ENCODE measurements around the gene SORL1.

Gene SORL1

GRCh38 chr11:121587182-121587581 is 135.1 kb downstream of the SORL1 start:
- DNase-seq (ENCODE audit: low read depth), result no peak

- DNase-seq (ENCODE audit: low read depth), result no peak
These were observed 136.6 kb downstream of the SORL1 start for GRCh38 chr11:121588747-121589146.

- DNase-seq (ENCODE audit: low read depth), result no peak
These were observed 137.9 kb downstream of the SORL1 start for GRCh38 chr11:121589946-121590537.

- no peak for DNase-seq (ENCODE audit: low read depth)
These were observed 138.8 kb downstream of the SORL1 start for GRCh38 chr11:121590772-121591404.

GRCh38 chr11:121591405-121592033 is 139.4 kb downstream of the SORL1 start:
- peak; percentile 39 for DNase-seq (ENCODE audit: low read depth)

- DNase-seq (ENCODE audit: low read depth), result no peak
These were observed 140.6 kb downstream of the SORL1 start for GRCh38 chr11:121592708-121593107.

GRCh38 chr11:121595717-121596161 is 143.6 kb downstream of the SORL1 start:
- DNase-seq (ENCODE audit: low read depth), result no peak

GRCh38 chr11:121596195-121597155 is 144.4 kb downstream of the SORL1 start:
- DNase-seq (ENCODE audit: low read depth), result no peak

GRCh38 chr11:121603316-121603715 is 151.2 kb downstream of the SORL1 start:
- no peak for DNase-seq (ENCODE audit: low read depth)

- no peak for DNase-seq (ENCODE audit: low read depth)
These were observed 152.0 kb downstream of the SORL1 start for GRCh38 chr11:121604152-121604551.

GRCh38 chr11:121606354-121606753 is 154.2 kb downstream of the SORL1 start:
- DNase-seq (ENCODE audit: low read depth), result no peak

- no peak for DNase-seq (ENCODE audit: low read depth)
These were observed 155.2 kb downstream of the SORL1 start for GRCh38 chr11:121607341-121607740.

GRCh38 chr11:121608545-121609098 is 156.5 kb downstream of the SORL1 start:
- DNase-seq (ENCODE audit: low read depth), result no peak

GRCh38 chr11:121610706-121611105 is 158.6 kb downstream of the SORL1 start:
- no peak for DNase-seq (ENCODE audit: low read depth)

- DNase-seq (ENCODE audit: low read depth), result no peak
These were observed 159.1 kb downstream of the SORL1 start for GRCh38 chr11:121611242-121611641.

- DNase-seq (ENCODE audit: low read depth), result no peak
These were observed 161.6 kb downstream of the SORL1 start for GRCh38 chr11:121613724-121614123.

GRCh38 chr11:121614636-121615240 is 162.6 kb downstream of the SORL1 start:
- no peak for DNase-seq (ENCODE audit: low read depth)

- no peak for DNase-seq (ENCODE audit: low read depth)
These were observed 163.4 kb downstream of the SORL1 start for GRCh38 chr11:121615501-121615900.

GRCh38 chr11:121618516-121618915 is 166.4 kb downstream of the SORL1 start:
- no peak for DNase-seq (ENCODE audit: low read depth)

- DNase-seq (ENCODE audit: low read depth), result no peak
These were observed 173.8 kb downstream of the SORL1 start for GRCh38 chr11:121625777-121626506.

- no peak for DNase-seq (ENCODE audit: low read depth)
These were observed 174.4 kb downstream of the SORL1 start for GRCh38 chr11:121626507-121626875.

All from activated T-helper 1 cell treated with Interleukin-2 at 50 U/mL for 16 hours (primary cell).